ENCODE results near the gene OSBPL10.

- TF ChIP-seq CTCF (IDR thresholded peaks at IDR 0.05): no peak
- no peak for TF ChIP-seq EZH2 (IDR thresholded peaks at IDR 0.05)
Measured at GRCh38 chr3:31873254-31873820, 107.7 kb downstream of the OSBPL10 start.

All from neural progenitor cell (in vitro differentiated cells).